Vagina (tissue), 2 donors: Measurements from ENCODE around the gene FAF2.

Source experiments
- CTCF ChIP-seq, 3 experiments: fragments of 450-650 bp in 2 of 3; fragments of 200-600 bp in 1 of 3; sonication (generic) in 1 of 3; IDR thresholded peaks; one replicate each; pipeline ENCODE4 v1.5.1; 2017 to 2019; ENCODE audit warnings: antibody characterized with exemption in 3 of 3, mild to moderate bottlenecking in 2 of 3, moderate library complexity in 2 of 3
- POLR2A ChIP-seq, 2 donors: fragments of 450-650 bp; IDR thresholded peaks; one replicate each; pipeline ENCODE4 v1.6.1; 2017; ENCODE audit warnings: antibody characterized with exemption in 2 of 2, mild to moderate bottlenecking in 2 of 2, moderate library complexity in 2 of 2
- POLR2AphosphoS5 ChIP-seq, 2 donors: sonication (generic); formaldehyde crosslinking; IDR thresholded peaks; one replicate each; pipeline ENCODE4 v1.9.0; 2017; ENCODE audit warnings: antibody characterized with exemption in 2 of 2, mild to moderate bottlenecking in 2 of 2, low read depth in 1 of 2; ENCODE audit not compliant: insufficient read depth in 1 of 2

GRCh38 chr5:176545388-176545736, 97.2 kb downstream of the FAF2 start:
- TF ChIP-seq POLR2A (IDR thresholded peaks at IDR 0.05) (no peak), CTCF (IDR thresholded peaks at IDR 0.05) (no peak), POLR2AphosphoS5 (IDR thresholded peaks at IDR 0.05; ENCODE audit: insufficient read depth in 1 of 2, low read depth in 1 of 2) (no peak)
